ENCODE results near the gene AK2. TPM values are rescaled to one million over a fixed set of nuclear protein-coding genes. Genes with fewer than 3 reads are reported as not detected.

Gene AK2
- total RNA-seq, 1 donor from 2014 or later, result 94.6 TPM

- Mint-ChIP-seq H3K27me3 (ENCODE audit: unreplicated experiment) (no peaks in the 10 kb centered on the region), H3K9me3 (ENCODE audit: unreplicated experiment) (no peaks in the 10 kb centered on the region), H3K4me3 (ENCODE audit: unreplicated experiment) (peak overlapping the region; percentile 81), H3K4me1 (ENCODE audit: unreplicated experiment) (peaks cover 21% of the 10 kb centered on the region), H3K36me3 (ENCODE audit: unreplicated experiment) (no peaks in the 10 kb centered on the region), H3K27ac (ENCODE audit: unreplicated experiment) (no peak overlapping the region)
- no peak for DNase-seq (ENCODE audit: extremely low spot score, unreplicated experiment)
- TF ChIP-seq CTCF (IDR thresholded peaks at IDR 0.05), result no peak
Observed at GRCh38 chr1:33081554-33082305, 45.0 kb upstream of the AK2 start.

GRCh38 chr1:33080885-33081553, 44.3 kb upstream of the AK2 start, which contains the start of gene AZIN2:
AZIN2 (plus strand) TSS chr1:33081153; CDS start chr1:33082250, 1,097 bp downstream.
- H3K4me3 Mint-ChIP-seq (ENCODE audit: unreplicated experiment), result peak within 1 kb of the TSS; percentile 81
- H3K36me3 Mint-ChIP-seq (ENCODE audit: unreplicated experiment), result no peaks in the 10 kb centered on the region
- no peaks in the 10 kb centered on the region for H3K27me3 Mint-ChIP-seq (ENCODE audit: unreplicated experiment)
- no peak for TF ChIP-seq CTCF (IDR thresholded peaks at IDR 0.05)
- H3K9me3 Mint-ChIP-seq (ENCODE audit: unreplicated experiment), result no peaks in the 10 kb centered on the region
- H3K27ac Mint-ChIP-seq (ENCODE audit: unreplicated experiment), result peak within 1 kb of the TSS; percentile 72
- peaks cover 18% of the 10 kb centered on the region for H3K4me1 Mint-ChIP-seq (ENCODE audit: unreplicated experiment)
- DNase-seq (ENCODE audit: extremely low spot score, unreplicated experiment), result peak; percentile 98

- no peak for DNase-seq (ENCODE audit: extremely low spot score, unreplicated experiment)
- Mint-ChIP-seq H3K4me1 (ENCODE audit: unreplicated experiment) (peaks cover 18% of the 10 kb centered on the region), H3K27me3 (ENCODE audit: unreplicated experiment) (no peaks in the 10 kb centered on the region), H3K36me3 (ENCODE audit: unreplicated experiment) (no peaks in the 10 kb centered on the region), H3K4me3 (ENCODE audit: unreplicated experiment) (peak overlapping the region; percentile 81), H3K9me3 (ENCODE audit: unreplicated experiment) (no peaks in the 10 kb centered on the region), H3K27ac (ENCODE audit: unreplicated experiment) (peak overlapping the region; percentile 72)
- no peak for TF ChIP-seq CTCF (IDR thresholded peaks at IDR 0.05)
Observed at GRCh38 chr1:33080373-33080772, 43.7 kb upstream of the AK2 start.

GRCh38 chr1:33078030-33078591, 41.4 kb upstream of the AK2 start:
- Mint-ChIP-seq H3K27ac (ENCODE audit: unreplicated experiment) (no peak overlapping the region), H3K36me3 (ENCODE audit: unreplicated experiment) (no peaks in the 10 kb centered on the region), H3K4me3 (ENCODE audit: unreplicated experiment) (no peak overlapping the region), H3K9me3 (ENCODE audit: unreplicated experiment) (no peaks in the 10 kb centered on the region), H3K4me1 (ENCODE audit: unreplicated experiment) (peaks cover 23% of the 10 kb centered on the region), H3K27me3 (ENCODE audit: unreplicated experiment) (no peaks in the 10 kb centered on the region)
- no peak for DNase-seq (ENCODE audit: extremely low spot score, unreplicated experiment)
- TF ChIP-seq CTCF (IDR thresholded peaks at IDR 0.05), result no peak
